Iris pigment epithelial cell (primary cell): ENCODE results near the gene TMEM201.
"Not testable (repeated sequence)": the region's sequence is repeated elsewhere in the genome, so short reads cannot be mapped to it uniquely, and the experiment has no call there.

ENCODE experiments used
- DNase-seq: peaks from one replicate; pipeline ENCODE4 v3.0.0-alpha.2; 2011; ENCODE audit warnings: low read depth

Gene TMEM201

DNA sequence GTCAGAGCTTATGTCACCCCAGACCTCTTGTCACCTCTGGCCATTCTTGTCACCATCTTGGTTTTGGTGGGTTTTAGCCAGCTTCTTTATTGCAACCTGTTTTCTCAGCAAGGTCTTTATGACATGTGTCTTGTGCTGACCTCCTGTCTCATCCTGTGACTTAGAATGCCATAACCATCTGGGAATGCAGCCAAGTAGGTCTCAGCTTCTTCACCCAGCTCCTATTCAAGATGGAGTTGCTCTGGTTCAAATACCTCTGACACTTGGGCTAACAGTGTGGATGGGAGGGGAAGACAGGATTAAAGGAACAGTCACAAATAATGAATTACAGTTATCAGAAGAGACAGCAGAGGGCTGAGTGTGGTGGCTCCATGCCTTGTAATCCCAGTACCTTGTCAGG, 32.3 kb downstream of the TMEM201 start:
- no peak for DNase-seq

DNA sequence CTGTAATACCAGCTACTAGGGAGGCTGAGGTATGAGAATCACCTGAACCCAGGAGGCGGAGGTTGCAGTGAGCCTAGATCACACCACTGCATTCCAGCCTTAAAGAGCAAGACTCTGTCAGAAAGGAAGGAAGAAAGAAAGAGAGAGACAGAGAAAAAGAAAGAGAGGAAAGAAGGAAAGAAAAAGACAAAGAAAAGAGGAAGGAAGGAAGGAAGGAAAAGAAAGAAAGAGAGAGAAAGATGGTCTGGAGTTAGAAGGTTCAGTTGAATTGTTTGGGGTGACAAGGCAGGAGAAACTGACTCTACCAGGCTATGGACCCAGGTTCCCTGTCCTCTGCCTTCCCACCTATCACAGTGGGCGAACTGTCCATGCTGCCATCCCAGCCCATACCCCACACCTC, 35.4 kb downstream of the TMEM201 start:
- no peak for DNase-seq

DNA sequence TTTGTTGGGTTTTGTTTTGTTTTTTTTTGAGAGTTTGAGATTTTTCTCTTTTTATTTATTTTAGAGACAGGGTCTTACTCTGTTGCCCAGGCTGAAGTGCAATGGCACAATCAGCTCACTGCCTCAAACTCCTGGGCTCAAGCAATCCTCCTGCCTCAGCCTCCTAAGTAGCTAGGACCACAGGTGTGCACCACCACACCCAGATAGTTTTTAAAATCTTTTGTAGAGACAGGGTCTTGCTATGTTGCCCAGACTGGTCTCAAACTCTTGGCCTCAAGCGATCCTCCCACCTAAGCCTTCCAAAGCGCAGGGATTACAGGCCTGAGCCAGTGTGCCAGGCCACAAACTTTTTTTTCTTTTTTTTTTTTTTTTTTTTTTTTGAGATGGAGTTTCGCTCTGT, 36.3 kb downstream of the TMEM201 start:
- DNase-seq: not testable (repeated sequence)

DNA sequence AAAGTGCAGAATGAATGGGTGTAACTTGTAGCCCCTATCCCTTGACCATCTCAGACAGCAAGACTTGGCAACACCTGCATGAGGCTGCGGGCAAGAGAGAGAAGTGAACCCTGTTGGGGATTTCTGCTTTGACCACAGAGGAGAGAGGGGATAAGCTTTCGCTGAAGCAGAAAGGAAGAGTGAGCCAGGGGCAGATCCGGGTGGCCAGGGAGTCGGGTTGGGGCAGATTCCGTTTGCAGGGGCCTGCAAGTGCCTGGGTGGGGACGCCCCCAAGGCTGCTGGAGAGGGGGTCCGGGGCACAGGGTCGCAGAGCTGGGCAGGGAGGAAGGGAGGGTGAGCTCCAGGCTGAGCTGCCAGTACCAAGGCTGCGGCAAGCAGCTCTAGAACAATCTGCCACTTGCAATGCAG, 37.5 kb downstream of the TMEM201 start:
- DNase-seq: no peak

DNA sequence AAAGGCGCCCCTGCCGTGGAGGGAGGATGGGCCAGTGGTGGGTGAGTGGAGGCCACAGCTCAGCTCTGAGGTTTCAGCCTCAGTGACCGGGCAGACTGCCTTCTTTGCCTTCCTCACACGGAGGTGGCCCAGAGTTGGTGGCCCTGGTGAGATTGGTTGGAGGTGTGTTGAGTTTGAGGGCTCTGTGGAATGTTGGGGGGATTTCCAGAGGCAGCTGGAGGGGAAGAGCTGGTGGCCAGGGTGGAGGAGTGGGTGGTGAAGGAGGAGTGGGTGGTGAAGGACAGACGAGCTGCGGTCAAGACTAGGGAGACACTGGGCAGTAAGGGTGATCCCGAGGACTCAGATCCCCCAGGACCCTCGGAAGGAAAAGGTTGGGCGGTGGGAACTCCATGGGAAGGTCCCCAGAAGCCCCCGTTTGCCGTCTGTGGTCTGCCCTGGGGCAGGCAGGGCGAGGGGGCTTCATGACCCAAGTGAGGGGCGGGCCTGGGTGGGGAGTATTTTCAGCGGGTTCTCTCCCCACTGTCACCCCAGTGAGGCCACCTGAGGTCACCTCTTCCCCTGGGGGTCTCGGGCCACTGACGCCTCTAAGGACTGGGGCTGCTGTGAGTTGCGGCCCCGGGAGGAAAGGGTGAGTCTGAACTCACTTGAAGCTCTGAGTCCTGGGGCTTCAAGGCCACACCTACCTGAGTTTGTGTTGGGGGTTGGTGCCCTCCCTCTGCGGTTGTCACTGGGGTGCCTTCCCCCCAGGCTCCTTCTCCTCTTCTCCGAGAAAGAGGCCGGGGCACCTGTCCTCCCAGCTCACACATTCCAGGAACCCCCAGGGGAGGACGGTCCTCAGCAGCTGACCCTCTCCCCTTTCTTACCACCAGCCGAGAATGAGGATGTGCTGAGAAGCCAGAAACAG, 40.1 kb downstream of the TMEM201 start:
- no peak for DNase-seq

DNA sequence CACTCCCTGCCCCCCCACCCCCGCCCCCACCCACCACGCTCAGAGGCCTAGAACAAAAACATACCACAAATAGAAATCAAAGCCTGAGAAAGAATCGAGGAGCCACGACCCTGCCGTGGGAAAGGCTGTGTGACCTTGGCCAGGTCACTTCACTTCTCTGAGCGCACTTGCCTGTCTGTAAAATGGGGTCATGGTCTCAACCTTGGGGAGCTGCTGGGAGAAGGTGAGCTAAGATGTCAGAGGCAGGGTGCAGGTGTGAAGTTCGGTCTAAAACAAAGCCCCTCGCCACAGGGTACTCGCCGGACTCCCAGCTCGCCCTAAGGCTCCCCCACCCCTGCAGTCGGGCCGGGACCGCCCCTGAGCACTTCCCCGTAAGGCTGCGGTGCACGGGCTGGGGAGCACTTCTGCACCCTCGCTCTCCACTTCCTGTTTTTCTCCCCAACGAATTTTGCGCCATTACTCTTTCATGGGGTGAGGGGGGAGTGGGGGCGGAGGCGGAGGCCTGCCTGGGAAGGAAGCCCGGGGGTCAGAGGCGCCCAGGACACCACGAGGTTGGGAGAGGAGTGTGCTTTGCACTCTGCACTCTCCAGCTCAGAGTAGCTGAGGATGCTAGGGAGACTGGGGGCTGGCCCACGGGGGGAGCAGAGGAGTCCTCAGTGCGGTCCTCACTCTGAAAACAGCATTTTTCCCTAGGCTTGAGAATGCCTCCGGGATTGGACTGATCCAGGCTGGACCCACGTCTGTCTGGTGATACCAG, 40.9 kb downstream of the TMEM201 start:
- DNase-seq: no peak

DNA sequence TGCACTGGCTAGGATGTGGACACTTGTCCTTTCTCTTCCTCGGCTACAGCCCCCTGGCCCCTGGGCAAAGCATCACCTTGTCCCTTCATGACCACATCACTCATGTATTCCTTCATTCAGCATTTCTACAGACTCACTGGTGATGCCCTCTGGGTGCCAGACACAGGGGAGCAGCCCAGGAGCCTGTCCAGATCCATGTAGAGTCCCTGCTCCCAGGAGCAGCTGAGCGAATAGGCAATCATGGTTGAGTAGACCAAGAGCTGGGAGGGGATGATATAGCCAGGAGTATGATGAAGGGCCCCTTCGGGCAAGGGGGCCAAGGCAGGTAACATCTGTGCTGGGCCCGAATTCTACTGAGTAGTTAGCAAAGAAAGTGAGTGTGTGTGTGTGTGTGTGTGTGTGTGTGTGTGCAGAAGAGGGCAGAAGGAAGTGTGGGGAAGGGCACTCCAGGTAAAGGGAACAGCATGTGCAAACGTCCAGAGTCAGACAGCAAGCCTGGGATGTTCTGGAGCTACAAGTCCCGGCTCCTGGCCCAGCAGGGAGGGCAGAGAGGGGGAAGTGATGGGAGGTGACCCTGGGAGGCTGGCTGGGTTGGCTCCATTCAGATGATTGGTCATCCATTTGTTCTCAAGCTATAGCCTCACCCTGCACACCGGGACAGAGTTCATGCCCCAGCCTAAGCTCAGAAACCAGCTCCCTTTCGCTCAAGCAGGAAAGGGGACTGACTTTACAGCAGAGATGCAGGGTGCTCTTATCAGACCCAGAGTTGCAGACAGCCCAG, 41.8 kb downstream of the TMEM201 start:
- DNase-seq: no peak

DNA sequence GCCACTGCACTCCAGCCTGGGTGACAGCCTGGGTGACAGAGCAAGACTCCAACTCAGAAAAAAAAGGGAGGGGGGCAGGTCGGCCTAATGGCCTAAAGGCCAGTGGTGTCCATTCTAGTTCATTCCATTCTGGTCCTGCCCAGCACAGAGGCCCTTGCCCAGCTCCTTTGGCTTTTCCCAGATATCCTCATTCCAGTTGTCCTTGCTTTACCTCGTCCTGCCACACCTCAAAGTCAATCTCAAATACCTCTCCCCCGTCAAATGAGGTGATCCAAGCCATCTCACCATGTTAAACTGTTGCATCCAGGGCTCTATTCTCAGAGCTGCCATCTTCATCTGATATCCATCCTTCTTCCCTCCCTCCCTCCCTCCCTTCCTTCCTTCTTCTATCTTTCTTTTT, 42.9 kb downstream of the TMEM201 start:
- DNase-seq: no peak

DNA sequence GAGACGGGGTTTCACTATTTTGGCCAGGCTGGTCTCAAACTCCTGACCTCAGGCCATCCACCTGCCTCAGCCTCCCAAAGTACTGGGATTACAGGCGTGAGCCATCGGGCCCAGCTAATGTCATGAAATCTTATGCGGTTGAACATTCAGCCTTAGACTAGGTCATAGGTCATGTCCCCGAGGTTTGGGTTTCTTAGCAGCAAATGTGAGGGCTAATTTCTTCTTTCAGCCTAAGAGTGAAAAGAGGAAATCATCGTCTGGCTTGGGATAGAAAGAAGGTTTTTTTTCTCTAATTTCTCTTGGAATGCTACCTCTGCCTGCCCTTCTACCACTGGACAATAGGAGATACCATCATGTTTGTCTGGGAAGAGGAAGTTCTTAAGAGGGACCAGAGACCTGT, 44.8 kb downstream of the TMEM201 start:
- DNase-seq: no peak

DNA sequence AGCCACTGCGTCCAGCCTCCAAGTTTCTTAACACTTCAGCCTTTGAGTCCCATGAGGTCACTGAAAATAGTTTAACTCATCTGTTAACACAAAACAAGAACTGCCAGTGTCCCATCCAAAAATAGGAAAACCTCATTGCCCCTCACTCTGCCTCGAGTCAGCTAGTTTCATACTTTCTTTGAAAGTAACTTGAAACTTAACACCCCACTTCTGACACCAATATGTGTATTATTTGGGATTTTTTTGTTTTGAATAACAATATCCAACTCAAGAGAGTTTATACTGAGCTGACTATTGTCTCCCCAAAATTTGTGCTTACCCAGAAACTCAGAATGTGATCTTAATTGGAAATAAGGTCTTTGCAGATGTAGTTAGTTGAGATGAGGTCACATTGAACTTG, 45.9 kb downstream of the TMEM201 start:
- no peak for DNase-seq

DNA sequence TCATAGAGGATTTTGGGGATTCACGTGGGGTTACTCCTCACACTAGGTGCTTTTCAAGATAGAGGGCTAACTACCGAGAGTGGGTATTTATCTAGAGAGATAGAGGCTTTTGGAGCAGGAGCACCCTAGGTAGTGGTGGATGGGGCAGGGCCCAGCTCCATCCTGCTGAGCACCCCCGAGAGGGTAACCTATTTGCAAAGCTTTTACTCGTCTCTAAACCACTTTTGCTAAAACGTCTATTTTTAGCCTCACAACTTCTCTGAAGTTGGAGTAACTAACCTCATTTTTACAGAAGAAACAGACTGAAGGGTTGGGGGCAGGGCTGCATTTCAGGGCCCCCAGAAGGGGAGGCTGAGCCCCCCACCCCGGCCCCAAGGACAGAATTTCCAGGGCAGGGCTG, 50.5 kb downstream of the TMEM201 start:
- no peak for DNase-seq

DNA sequence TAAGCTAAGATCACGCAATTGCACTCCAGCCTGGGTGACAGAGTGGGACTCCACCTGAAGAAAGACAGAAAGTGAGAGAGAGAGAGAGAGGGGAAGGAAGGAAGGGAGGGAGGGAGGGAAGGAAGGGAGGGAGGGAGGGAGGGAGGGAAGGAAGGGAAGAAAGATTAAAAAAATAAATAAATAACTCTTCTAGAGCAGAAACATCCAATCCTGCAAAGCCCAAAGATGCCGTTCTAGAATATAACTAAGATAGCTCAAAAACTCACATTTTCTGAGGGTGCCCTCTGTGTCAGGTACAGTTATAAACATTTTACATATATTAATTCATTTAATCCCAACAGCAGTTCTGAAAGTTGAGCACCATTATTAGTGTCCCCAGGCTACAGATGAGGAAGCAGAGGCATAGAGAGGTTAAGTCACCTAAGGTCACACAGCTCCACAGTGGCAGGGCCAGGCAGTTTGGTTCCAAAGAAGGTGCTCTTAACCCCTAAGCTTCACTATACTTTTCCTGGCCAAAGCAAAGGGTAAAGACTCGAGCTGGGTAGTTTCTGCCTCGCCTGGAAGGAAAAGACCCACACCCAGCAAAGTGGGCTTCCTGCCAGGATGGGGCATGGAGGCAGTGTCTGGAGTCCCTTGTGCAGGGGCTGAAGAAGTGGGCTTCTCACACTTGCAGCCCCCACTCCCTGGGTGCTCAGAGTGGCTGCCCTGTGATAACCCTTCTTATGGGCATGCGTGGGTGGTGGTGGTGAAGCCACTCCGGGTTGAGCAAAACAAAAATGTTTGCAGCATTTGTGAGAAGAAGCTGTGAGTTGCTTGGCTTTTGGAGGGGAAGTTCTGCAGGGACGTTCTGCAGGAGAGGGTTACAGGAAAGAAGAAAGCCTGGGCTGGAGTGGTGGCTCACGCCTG, 54.9 kb downstream of the TMEM201 start:
- no peak for DNase-seq

DNA sequence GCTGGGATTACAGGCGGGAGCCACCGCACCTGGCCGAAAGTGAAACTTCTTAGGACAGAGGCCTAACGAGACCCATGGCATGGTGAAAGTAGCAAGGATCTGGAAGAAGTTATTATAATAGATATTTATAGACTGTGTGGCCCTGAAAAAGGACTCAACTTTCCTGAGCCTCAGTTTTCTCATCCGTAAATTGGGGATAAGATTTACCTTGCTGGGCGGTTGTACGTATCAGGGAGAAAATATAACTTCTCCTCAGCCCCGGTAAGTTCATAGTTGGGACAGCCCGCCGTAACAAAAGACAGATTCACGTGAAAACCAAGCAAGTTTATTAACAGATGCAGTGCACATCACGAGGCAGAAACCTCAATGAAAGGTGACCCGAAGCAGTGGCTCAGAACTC, 57.3 kb downstream of the TMEM201 start:
- no peak for DNase-seq

DNA sequence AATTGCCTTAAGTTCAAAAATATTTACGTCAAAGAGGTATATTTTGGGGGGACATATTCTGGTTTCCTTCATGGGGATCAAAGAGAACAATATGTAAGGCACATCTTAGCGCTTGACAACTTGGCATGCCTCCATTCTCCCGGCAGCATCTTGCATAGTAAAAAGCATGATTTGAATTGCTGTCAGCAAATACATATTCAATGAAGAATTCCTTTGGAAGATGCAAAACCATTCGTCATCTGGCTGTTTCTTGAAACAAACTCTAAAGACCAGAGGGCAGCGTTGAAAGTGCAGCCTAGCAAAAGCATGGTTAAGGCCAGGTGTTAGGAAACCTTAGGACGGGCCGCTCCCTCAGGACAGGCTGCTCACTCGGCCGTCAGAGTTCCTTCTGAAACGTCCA, 59.5 kb downstream of the TMEM201 start:
- DNase-seq: no peak

DNA sequence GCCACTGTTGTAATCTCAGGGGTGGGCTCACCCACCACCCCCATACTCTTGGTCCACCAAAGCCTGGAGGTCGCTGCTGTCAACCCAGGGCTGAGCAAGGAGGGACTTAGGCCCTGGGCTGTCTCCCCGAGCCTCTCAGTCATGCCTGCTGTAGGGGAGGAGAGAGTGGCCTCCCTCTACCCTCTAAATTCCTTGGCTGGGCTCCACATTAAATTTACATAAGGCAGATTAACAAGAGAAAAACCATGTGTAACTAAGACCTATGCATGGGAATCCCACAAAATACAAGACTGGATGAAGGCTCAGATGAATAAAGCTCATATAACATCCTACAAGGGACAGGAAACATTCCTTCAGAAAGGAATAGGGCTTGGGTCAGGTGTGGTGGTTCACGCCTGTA, 61.1 kb downstream of the TMEM201 start:
- no peak for DNase-seq

DNA sequence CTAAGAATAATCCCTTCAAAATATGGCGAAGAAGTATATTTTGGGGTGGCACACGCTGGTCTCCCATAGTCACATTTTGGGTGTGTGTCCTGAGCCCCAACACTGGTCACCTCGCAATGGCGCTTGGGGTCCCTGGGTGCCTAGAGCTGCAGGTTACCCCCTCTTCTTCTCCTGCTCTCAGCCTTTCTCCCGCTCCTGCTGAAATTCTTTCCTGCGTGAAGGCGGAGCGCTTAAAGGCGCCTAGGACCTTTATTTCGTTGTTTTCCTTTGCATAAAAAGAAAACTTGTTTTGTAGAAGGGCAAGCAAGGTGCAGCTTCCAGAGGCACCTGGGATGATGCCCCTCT, 62.5 kb downstream of the TMEM201 start:
- DNase-seq: no peak

DNA sequence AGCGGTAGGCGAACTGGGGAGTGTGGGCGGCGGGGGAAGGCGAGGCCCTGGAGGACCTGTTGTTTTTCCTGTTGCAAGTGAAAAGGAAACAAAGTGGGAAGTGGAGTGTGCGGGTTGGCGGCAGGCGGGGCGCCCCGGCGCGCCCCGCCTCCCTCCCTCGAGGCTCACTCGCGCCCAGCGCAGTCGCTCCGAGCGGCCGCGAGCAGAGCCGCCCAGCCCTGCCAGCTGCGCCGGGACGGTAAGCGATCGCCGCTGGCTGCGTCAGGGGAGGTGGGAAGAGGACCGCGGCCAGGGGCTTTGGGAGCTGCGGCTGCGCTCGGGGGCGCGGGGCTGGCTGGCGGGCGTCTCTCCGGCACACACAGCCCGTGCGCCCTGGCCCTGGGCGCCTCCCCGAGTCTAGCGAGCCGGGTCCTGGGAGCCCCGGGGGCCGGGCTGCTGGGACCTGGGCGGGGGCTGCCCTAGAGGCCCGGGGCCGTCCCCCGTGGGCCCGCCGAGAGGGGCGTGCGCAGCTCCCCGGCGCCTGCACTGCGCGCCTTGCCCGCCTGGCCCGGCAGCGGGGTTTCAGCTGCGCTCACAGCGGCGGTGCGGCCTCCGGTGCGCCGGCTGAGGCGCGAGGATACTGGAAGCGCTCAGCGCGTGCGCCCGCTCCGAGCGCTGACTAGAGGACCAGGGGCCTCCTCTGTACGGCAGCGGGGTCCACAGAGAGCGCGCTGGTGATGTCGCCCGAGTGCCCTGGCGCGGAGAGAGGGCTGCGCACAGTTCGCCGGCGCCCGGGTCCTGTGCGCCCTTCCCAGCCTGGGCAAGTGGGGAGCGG, 63.1 kb downstream of the TMEM201 start, which contains the start of gene PIK3CD:
Gene PIK3CD, plus strand, starts transcription at position 167 of the 814 bp plus-strand sequence. CDS start 58,725 bp downstream, outside the sequence.
- peak; percentile 64 for DNase-seq

DNA sequence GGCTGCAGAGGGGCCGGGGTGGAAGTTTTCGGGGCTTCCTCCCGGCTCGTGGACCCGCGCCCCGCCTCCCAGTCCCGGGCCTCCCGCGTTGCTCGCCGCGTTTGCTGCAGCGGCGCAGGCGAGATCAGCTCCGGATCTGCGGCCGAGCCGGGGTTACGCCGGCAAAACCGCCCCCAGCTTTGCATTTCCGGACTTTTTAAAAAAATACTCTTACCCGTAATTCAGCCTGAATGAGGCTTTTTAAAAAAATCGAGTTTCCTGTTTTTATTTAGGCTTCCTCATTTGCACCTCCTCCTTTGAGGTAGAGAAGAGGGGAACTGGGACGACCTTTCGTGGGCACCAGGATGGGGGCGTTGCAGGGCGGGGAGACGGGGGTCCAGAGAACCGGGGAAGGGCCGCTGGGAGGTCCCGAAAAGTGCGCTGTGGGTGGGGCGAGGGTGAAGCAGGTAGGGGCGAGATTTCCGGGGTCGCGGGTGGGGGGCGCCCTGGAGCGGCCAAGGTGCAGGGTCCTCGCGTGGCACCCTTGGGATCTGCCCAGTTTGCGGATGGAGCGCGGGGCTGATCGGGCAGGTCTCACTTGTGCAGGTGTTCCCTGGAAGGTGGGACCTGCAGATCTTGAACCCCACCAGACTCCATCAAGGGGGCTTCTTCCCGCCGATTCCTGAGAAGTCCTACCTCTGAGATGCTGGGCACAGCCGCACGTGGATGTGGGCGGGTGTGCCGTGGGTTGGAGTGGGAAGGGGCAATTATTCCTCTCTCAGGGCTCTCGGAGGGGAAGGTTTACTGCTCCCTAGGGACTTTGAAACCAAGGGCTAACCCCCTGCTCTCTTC, 63.9 kb downstream of the TMEM201 start:
- DNase-seq: peak; percentile 54

DNA sequence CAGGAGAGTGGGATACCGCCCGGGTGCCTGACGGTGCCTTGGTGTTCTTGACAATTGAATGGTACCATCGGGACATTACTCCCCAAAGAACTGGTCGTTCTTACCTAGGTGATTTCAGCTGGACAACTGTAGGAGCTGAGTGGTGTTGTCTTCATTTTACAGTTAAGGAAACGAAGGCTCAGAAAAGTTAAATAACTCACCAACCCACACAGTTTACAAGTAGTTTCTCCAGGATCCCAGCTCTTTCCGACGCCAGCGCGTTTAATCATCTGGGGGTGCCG, 64.4 kb downstream of the TMEM201 start:
- DNase-seq: no peak

DNA sequence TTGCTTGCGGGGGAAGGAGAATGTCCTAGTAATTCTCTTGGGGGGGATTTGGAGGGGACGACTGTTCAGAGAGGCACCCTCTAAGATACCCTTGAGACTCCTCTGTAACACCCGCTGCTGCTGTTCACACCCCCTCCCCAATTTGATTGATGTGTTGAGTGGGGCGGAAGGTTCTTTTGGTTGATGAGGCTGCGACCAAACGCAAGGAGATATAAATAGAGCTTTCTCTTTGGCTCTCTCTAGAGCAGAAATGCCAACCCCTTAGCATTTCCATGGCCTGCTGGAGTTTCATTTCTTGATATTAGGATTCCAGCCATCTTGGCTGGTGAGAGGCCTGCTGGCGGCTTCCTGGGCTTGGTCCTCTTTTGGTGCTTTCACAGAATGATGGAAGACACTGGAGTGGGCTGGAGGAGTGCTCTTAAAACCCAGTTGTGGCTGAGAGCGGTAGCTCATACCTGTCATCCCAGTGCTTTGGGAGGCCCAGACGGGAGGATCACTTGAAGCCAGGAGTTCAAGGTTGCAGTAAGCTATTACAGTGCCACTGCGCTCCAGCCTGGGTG, 64.9 kb downstream of the TMEM201 start:
- DNase-seq: no peak
